GM21526 (cell line): ENCODE measurements around the gene TOR1B.
A peak's percentile ranks its signal among the peaks of the same experiment; 100 is the strongest.
"Not testable (repeated sequence)": the region's sequence is repeated elsewhere in the genome, so short reads cannot be mapped to it uniquely, and the experiment has no call there.

Experiments used
- ATAC-seq: cut with Tn5 transposase; IDR thresholded peaks from one replicate; pipeline ENCODE4 v1.9.1; 2021; ENCODE audit warnings: moderate library complexity; ENCODE audit not compliant: unreplicated experiment, low FRiP score

The TOR1B gene

DNA sequence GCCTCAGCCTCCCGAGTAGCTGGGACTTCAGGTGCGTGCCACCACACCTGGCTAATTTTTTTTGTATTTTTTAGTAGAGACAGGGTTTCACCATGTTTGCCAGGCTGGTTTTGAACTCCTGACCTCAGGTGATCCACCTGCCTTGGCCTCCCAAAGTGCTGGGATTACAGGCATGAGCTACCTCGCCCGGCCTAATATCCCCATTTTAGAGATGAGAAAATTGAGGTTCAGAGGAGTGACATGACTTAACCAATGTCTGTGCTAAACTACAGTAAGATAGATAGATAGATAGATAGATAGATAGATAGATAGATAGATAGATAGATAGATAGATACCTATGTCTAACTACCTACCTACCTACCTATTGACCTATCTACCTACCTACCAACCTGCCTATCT lies 26.9 kb upstream of the TOR1B start:
- ATAC-seq = not testable (repeated sequence)

DNA sequence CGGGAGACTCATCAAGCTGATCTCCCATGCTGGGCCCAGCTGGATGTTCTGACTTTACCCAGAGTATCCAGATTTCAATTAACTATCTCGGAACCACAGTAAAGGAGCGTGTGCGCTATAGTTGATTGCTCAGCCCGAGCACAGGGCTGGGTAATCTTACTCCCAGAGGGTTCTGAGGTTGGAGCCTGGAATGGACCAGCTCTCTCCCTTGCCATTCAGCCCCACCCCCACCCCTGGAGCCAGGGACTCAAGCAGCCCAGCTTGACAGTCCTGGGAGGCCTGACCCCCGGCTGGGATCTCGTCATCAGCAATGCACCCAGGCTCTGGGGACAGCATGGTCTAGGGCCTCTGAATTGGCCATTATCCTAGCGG lies 26.4 kb upstream of the TOR1B start:
- ATAC-seq = no peak

DNA sequence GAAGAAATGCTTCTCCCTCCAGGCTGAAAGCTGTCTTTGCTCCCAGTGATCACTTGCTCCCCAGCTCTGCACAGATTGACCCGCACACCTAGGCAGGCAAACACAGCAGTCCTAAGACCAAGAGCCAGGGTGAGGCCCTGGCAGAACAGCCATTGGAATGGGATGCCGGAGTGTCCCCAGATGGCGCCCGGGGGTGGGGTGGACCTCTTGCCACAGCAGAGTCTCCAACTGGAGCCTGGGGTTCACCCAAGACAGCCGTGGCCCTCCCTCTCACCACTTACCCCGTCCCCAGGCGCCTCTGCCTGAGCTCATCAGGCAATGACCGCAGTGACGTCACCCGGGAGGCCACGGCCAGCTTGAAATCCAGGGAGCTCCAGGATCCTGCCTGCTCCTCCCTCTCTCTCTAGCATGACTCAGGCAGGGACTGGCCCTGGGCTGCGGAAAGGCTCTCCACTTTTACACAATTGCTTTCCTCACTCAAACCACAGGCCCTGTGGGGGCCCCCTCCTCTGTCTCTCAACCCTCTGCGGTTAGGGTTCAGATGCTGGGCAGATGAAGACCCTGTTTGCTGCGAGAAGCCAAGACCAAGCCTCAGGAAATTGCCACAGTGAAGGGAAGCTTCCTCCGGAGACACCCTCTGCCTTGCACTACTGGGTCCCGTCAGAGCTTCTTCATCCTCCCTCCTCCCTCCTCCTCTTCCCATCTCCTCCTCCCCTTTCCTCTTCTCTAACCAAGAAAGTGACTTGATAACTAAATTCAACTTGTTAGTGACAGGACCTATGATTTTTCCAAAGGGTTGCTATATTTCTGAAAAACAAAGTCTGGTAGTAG lies 25.8 kb upstream of the TOR1B start:
- no peak for ATAC-seq

DNA sequence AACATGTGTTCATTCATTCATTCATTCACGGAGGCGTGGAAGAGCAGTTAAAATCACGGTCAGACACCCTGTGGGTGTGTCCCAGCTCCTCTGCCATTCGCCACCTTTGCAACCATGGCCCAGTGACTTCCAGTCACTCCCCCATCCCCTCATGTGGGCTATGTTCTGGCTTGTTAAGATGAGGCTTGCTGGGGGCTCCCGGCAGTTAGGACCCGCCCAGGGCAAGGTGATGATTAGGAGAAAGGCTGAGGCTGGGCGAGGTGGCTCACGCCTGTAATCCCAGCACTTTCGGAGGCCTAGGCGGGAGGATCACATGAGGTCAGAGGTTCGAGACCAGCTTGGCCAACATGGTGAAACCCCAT lies 25.2 kb upstream of the TOR1B start:
- ATAC-seq = no peak

DNA sequence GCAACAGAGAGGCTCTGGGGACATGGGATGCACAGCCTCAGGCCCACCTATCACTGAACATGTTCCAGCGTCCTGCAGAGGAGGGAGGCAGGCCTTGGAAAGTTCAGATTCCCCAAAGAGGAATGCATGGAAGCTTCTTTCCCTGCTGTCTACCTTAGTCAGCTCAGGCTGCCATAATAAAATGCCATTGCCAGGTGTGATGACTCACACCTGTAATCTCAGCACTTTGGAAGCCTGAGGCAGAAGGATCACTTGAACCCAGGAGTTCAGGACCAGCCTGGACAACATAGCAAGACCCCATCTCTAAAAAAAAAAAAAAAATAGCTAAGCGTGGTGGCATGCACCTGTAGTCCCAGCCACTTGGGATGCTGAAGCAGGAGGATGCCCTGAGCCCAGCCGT lies 24.5 kb upstream of the TOR1B start:
- ATAC-seq = no peak

DNA sequence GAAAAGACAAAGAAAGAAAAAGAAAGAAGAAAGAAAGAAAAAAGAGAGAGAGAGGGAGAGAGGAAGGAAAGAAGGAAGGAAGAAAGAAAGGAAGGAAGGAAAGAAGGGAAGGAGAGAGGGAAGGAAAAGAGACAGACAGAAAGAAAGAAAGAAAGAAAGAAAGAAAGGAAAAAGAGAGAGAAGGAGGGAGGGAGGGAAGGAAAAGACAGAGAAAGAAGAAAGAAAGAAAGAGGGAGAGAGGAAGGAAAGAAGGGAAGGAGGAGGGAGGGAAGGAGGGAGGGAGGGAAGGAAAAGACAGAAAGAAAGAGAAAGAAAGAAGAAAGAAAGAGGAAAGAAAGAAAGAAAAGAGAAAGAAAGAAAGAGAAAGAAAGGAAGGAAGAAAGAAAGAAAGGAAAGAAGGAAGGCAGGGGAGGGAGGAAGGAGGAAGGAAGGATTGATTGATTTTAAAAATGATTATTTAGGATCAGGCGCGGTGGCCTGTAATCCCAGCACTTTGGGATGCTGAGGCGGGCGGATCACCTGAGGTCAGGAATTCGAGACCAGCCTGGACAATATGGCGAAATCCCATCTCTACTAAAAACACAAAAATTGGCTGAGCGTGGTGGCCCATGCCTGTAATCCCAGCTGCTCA lies 23.3 kb upstream of the TOR1B start:
- no peak for ATAC-seq

DNA sequence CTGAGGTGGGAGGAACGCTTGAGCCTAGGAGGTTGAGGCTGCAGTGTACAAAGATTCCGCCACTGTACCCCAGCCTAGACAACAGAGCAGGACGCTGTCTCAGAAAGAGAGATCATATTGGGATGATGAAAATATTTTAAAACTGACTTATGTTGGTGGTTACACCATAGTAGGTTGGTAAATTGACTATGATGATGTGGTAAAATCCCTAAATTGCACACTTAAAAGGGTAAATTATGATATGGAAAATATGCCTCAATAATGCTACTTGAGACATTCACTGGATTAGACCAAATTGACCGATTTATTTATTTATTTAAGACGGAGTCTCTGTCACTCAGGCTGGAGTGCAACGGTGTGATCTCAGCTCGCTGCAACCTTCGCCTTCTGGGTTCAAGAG lies 21.9 kb upstream of the TOR1B start:
- ATAC-seq = no peak

DNA sequence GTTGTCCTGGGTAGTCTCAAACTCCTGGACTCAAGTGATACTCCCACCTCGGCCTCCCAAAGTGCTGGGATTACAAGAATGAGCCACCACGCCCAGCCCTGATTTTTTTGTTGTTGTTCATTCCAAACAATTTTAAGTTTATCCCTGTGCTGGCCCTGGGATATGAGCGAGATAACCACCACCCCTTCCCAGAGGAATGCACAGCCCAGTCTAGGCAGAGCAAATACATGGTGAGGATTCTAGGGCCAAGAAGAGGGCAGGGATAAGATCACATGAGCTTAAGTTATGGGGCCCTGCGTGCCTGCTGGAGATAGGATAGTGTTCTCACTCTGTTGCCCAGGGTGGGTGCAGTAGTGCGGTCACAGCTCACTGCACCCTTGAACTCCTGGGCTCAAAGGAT lies 21.0 kb upstream of the TOR1B start:
- no peak for ATAC-seq

DNA sequence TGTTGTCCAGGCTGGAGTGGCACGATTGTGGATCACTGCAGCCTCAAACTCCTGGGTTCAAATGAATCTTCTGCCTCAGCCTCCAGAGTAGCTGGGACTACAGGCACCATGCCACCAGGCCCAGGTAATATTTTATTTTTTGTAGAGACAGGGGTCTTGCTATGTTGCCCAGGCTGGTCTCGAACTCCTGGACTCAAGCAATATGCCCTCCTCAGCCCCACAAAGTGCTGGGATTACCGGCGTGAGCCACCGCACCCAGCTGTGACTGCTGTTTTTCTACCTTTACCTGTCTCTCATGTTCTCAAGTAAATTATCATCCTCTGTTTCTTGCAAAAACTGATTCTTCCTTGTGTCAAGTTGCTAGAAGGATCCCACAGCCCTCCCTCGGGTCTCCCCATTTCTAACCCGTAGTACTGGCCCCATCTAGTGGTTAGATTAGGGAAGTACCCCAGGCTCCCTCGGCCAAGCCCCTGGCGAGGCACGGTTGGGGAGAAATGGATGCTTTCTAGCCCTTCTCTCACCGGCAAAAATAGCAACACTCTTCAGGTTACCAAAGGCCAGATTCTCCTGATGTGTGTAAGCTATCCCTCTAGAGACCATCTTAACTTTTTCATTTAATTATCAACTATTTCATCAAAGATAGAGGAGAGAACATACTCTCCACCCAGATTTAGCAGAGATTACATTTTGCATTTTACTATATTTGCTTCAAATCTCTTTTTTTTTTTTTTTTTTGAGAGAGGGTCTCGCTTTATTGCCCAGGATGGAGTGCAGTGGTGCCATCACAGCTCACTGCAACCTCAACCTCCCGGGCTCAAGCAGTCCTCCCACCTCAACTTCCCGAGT lies 19.2 kb upstream of the TOR1B start:
- ATAC-seq = peak; percentile 50

DNA sequence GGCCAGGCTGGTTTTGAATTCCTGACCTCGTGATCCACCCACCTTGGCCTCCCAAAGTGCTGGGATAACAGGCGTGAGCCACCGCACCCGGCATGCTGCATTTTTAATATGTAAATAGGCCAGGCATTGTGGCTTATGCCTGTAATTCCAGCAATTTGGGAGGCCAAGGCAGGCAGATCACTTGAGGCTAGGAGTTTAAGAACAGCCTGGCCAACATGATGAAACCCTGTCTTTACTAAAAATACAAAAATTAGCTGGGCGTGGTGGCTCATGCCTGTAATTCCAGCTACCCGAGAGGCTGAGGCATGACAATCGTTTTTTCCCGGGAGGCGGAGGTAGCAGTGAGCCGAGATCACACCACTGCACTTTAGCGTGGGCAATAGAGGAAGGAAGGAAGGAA lies 18.0 kb upstream of the TOR1B start:
- ATAC-seq = not testable (repeated sequence)

DNA sequence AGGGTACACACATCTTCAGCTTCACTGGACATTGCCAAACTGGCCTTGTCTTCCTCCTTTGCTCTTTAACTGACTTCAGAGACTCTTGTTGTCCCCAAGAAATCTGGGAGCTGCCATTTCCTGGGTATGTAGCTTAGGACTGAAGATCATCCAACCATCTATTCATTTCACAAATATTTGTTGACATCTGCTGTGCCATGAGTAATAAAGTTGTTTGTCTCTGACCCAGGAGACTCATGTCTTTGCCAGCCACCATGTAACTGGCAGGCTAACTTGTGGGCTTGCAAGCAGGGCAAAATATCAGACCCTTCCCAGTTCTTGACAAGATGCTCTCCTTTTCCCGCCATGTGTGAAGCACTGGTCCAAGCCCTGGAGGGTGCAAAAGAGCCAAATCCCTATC lies 17.1 kb upstream of the TOR1B start:
- no peak for ATAC-seq

DNA sequence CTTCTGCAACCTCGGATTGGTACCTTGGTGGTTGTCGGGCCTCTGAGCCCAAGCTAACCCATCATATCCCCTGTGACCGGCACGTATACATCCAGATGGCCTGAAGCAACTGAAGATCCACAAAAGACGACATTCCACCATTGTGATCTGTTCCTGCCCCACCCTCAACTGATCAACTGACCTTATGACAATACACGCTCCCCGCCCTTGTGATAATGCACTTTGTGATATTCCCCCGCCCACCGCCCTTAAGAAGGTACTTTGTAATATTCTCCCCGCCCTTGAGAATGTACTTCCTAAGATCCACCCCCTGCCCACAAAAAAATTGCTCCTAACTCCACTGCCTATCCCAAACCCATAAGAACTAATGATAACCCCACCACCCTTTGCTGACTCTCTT lies 16.5 kb upstream of the TOR1B start:
- no peak for ATAC-seq

DNA sequence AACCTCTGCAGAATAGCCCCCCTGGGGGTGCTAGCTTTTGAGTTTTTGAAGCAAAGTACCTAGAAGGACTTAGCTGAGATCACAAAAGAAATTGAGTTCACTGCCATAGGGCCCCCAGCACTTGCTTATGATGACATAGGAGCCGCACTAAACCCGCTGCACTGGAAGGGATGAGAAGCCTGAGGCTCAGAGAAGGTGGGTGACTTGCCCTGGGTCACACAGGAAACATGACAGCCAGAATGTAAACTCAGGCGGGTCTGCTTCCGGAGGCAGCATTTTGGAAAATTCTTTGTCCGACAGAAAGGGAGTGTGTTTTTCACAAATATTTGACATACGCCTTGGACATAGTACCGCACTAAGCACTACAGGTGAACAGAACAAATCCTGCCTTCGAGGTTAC lies 8.4 kb upstream of the TOR1B start:
- ATAC-seq = no peak

DNA sequence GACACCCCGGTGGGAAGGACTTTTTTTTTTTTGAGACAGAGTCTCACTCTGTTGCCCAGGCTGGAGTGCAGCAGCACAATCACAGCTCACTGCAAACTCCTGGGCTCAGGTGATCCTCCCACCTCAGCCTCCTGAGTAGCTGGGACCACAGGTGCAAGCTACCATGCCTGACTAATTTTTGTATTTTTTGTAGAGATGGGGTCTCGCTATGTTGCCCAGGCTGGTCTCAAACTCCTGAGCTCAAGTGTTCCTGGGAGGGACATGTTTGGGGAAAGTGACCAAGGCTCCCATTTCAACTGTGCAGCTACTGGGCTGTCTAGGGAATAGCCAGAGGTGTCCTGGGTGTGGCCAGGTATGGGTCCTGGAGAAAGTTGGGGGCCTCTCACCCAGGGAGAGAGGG lies 7.0 kb upstream of the TOR1B start:
- ATAC-seq = not testable (repeated sequence)

DNA sequence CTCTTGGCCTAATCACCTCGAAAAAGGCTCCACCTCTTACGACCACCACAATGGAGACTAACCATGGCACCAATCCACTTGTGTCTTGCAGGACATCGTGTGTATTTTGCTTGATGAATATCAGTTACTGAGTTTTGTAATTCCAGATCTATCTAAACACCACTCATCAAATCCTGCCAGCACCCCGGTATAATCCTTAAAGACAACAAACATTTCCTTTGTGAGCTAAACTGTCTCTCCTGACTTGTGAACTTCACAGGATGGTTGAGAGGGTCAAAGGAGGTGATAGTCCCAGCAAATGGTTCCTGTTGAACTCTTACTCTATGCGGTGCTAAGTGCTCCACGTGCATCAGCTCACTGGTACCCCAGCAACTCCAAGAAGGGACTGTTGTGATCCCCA lies 4.0 kb upstream of the TOR1B start:
- ATAC-seq = no peak

DNA sequence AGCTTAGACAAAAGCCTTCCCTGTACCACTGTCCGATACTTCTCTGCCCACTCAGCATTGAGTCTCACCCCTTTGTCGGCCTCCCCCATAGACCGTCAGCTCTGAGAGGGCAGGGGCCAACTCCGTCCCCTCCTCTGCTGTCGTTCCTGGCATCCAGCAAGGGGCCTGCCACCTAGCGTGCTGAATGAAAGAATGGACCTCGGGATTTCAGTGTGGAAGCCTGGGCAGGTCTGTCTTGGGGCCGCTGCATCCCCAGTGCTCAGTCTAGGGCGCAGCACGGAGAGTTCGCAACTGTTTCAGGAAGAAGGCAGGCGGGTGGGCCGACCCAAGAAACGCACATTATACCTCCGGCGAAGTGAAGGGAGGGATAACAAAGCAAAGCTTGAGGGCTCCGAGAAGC lies 1.5 kb upstream of the TOR1B start:
- no peak for ATAC-seq

DNA sequence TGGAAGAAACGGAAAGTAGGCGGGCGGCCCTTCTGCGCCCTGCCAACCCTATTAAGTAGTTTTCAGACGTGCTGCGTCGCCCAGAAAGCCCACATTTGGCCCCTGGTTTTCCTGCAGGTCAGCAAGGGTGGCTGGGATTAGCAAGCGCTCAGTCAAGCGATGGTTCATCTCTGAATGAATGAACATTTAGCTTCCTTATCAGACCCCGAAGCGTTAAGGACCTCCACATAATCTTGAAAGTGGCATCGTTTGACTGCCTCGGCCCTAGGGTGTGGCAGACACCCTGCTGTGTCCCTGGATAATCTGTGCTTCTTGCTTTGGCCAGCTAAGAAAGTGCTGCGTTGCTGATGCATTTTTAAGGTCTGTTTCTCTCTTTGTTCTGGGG lies 684 bp downstream of the TOR1B start:
- ATAC-seq = no peak

DNA sequence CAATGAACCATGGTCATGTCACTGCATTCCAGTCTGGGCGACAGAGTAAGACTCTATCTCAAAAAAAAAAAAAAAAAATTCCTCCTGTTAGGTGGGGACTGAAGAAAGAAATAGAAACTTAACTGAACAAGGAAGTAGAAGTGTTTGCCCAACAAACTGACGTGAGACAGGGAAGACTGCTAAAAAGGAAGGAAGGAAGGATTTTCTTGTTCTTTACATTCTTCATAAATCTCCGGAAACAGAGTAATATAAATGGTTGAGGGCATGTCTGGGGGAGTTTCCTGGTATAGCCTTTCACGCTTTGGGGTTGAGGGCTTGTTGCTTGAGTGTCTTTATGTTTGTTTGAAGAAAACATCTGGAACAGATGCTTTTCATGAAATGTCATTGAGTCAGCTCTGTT lies 3.1 kb downstream of the TOR1B start:
- ATAC-seq = no peak

DNA sequence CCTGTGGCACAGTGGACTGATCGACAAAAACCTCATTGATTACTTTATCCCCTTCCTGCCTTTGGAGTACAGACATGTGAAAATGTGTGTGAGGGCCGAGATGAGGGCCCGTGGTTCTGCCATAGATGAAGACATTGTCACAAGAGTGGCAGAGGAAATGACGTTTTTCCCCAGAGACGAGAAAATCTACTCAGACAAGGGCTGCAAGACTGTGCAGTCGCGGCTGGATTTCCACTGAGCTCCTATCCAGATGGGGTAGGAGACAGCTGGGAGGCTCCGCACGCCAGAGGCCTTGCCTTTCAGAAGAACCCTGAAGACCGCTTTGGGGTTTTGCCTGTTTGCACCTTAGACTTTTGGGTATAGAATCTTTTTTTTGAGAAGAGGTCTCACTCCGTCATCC lies 6.4 kb downstream of the TOR1B start:
- no peak for ATAC-seq

DNA sequence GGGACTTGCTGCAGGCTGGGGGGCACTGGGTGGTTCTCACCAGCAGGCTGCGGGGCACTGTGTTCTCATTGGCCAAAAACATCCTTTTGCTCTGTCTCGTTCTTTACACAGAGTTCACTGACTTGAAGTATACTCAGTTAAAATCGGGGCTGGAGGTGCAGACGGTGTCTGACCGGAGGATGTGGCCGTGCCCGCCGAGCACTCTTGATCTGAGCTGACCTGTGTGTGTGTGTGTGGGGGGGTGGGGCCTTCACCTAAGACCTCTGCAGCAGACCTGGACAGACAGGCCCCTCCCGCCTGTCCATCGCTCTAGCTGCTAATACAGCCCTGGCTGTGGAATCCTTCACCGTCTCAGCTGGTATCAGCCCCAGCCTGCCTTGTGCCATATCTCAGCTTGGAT lies 7.1 kb downstream of the TOR1B start:
- no peak for ATAC-seq

DNA sequence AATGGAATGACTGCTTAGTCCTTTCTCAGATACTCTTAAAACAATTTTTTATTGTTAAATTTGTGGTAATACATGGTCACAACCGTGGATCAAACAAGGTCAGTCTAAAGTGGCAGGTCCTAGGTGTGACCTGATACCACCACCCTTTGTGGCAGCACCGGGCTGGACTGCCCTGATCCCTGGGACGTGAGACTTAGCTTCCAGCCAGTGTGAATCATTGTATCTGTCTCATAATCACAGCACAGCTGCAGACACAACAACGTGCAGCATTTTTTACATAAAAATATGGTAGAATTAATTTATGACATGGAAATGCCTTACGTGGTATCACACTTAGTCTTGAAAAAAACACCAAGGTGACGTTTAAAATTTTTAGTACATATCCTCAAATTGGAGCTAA lies 7.8 kb downstream of the TOR1B start:
- no peak for ATAC-seq

DNA sequence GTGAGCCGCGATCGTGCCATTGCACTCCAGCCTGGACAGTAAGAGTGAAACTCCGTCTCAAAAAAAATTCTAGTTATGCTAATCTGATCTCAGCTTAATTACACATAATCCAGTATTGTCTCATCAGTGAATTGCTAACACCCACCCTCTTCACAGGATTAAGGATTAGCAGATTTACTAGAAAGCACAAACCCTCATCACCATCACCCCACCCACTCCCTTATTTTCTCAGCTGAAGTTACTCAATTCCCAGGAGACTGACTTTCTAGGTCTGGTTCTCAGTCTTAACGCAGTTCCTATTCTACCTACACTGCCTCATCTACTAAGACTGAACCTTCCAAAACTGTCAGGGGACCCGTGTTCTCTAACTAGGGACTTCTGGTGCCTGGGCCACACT lies 9.0 kb downstream of the TOR1B start:
- ATAC-seq = no peak
